ENCODE measurements around the gene NDUFAF8.

DNA sequence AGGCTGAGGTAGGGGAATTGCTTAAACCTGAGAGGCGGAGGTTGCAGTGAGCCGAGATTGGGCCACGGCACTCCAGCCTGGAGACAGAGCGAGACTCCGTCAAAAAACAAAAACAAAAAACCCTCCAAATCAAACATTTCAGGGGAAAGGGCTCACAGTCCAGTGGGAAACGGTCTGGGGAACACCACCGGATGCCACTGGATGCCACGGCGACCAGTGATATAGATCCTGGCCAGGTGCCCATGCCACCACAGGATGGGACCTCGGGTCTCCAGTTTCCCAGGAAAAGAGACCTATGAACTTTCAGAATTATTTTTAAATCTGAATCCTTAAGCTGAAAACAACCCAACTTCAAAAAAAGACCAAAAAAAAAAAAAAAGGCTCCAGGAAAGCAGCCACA is 28.7 kb upstream of the NDUFAF8 start:
- TF ChIP-seq, protein P1, sequence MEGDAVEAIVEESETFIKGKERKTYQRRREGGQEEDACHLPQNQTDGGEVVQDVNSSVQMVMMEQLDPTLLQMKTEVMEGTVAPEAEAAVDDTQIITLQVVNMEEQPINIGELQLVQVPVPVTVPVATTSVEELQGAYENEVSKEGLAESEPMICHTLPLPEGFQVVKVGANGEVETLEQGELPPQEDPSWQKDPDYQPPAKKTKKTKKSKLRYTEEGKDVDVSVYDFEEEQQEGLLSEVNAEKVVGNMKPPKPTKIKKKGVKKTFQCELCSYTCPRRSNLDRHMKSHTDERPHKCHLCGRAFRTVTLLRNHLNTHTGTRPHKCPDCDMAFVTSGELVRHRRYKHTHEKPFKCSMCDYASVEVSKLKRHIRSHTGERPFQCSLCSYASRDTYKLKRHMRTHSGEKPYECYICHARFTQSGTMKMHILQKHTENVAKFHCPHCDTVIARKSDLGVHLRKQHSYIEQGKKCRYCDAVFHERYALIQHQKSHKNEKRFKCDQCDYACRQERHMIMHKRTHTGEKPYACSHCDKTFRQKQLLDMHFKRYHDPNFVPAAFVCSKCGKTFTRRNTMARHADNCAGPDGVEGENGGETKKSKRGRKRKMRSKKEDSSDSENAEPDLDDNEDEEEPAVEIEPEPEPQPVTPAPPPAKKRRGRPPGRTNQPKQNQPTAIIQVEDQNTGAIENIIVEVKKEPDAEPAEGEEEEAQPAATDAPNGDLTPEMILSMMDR (IDR thresholded peaks at IDR 0.05; ENCODE audit: poor library complexity, severe bottlenecking) = no peak
- TF ChIP-seq EZH2 (IDR thresholded peaks at IDR 0.05; ENCODE audit: borderline replicate concordance, insufficient read depth, low read length, poor library complexity, severe bottlenecking) (no peak), POLR2AphosphoS5 (IDR thresholded peaks at IDR 0.05) (no peak), RAD21 (conservative IDR thresholded peaks at IDR 0.05) (no peak), EP300 (conservative IDR thresholded peaks at IDR 0.05; ENCODE audit: poor library complexity, severe bottlenecking) (no peak), TAF1 (IDR thresholded peaks at IDR 0.05; ENCODE audit: low read depth) (no peak), SMC3 (conservative IDR thresholded peaks at IDR 0.05; ENCODE audit: poor library complexity) (no peak), MXI1 (conservative IDR thresholded peaks at IDR 0.05; ENCODE audit: poor library complexity, severe bottlenecking) (no peak)
- TF ChIP-seq, protein P2, sequence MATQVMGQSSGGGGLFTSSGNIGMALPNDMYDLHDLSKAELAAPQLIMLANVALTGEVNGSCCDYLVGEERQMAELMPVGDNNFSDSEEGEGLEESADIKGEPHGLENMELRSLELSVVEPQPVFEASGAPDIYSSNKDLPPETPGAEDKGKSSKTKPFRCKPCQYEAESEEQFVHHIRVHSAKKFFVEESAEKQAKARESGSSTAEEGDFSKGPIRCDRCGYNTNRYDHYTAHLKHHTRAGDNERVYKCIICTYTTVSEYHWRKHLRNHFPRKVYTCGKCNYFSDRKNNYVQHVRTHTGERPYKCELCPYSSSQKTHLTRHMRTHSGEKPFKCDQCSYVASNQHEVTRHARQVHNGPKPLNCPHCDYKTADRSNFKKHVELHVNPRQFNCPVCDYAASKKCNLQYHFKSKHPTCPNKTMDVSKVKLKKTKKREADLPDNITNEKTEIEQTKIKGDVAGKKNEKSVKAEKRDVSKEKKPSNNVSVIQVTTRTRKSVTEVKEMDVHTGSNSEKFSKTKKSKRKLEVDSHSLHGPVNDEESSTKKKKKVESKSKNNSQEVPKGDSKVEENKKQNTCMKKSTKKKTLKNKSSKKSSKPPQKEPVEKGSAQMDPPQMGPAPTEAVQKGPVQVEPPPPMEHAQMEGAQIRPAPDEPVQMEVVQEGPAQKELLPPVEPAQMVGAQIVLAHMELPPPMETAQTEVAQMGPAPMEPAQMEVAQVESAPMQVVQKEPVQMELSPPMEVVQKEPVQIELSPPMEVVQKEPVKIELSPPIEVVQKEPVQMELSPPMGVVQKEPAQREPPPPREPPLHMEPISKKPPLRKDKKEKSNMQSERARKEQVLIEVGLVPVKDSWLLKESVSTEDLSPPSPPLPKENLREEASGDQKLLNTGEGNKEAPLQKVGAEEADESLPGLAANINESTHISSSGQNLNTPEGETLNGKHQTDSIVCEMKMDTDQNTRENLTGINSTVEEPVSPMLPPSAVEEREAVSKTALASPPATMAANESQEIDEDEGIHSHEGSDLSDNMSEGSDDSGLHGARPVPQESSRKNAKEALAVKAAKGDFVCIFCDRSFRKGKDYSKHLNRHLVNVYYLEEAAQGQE (IDR thresholded peaks at IDR 0.05; ENCODE audit: borderline replicate concordance) = no peak

Data from neural cell (in vitro differentiated cells).